NCI-H2081 treated with DMSO at 0.1 percent for 48 hours (cell line): ENCODE data around the gene SMIM11.
"Not testable (repeated sequence)": the region's sequence is repeated elsewhere in the genome, so short reads cannot be mapped to it uniquely, and the experiment has no call there.

ENCODE experiments used
- DNase-seq: peaks from one replicate; lab custom pipeline; 2025; lab: John Stamatoyannopoulos, UW

The SMIM11 gene

DNA sequence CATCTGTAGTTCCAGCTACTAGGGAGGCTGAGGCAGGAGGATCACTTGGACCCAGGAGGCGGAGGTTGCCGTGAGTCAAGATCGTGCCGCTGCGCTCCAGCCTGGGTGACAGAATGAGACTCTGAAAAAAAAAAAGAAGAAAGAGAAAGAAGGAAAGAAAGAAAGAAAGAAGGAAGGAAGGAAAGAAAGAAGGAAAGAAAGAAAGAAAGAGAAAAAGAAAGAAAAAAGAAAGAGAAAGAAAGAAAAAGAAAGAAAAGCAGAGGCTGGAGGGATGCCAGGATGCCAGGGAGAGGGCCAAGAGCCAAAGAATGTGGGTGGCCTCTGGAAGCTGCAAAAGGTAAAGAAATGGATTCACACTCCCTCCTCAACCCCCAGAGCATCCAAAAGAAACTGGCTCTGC lies 19.7 kb upstream of the SMIM11 start:
- no peak for DNase-seq

- no peak for DNase-seq
These were observed 17.4 kb upstream of the SMIM11 start for GRCh38 chr21:34357889-34358288.

DNA sequence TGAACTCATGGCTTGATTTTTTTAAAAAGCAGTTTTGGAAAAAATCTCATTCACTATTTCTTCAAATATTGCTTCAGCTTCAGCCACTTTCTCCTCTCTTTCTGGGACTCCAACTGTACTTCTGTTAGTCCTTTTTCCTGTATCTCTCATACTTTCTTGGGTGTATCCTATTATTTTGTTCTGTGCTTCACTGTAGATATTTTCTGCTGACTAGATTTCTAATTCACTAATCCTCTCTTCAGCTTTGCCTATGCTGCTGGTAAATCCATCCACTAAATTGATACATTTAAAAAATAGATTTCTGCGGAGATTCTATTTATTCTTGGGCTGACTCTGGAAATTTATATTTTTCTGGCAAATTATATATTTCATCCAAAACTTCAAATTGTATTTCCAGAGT lies 16.4 kb upstream of the SMIM11 start:
- DNase-seq, result no peak

GRCh38 chr21:34360488-34361241 lies 14.6 kb upstream of the SMIM11 start:
- no peak for DNase-seq

DNA sequence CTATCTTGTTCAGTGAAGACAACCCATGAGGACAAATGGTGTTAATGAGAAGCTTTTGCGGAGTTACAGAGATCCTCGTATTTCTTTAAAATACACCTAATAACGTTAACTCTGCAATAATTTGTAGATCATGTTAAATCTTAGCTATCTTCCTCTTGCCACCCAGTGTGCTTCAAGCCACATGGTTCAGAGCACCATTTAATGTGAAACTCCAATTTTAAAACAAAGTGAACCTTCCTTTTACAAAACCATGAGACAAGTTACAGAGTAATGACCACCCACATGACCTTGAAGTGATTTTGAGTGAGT lies 13.2 kb upstream of the SMIM11 start:
- DNase-seq, result no peak

- DNase-seq, result no peak
These were observed 12.6 kb upstream of the SMIM11 start for GRCh38 chr21:34362670-34363069.

DNA sequence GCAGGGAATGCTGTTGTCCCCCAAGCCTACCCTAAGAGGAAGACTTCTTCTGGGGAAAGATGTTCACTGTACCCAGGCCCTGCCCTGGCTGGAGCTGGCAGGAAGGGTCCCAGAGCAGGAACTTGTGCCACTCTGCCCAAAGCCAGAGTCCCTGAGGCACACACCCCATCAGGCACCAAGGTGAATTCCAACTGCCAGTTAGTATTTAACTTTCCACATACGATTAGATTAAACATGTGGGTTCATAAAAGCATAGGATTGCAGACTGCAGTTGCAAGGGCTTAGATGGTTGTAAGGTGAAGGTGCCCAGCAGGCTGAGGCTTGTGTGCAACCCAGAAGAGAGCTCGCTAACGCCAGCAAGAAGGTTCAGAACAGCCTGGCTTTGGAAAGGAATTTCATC lies 11.6 kb upstream of the SMIM11 start, which contains the start of gene KCNE2:
Gene KCNE2, plus strand, starts transcription at position 274 of the 400 bp plus-strand sequence. CDS start 6,473 bp downstream, outside the sequence.
- DNase-seq, result no peak

GRCh38 chr21:34364921-34365320 lies 10.4 kb upstream of the SMIM11 start:
- DNase-seq, result no peak

GRCh38 chr21:34365809-34366208 lies 9.5 kb upstream of the SMIM11 start:
- no peak for DNase-seq

- DNase-seq, result peak; percentile 13
These were observed 7.9 kb upstream of the SMIM11 start for GRCh38 chr21:34367320-34367935.

DNA sequence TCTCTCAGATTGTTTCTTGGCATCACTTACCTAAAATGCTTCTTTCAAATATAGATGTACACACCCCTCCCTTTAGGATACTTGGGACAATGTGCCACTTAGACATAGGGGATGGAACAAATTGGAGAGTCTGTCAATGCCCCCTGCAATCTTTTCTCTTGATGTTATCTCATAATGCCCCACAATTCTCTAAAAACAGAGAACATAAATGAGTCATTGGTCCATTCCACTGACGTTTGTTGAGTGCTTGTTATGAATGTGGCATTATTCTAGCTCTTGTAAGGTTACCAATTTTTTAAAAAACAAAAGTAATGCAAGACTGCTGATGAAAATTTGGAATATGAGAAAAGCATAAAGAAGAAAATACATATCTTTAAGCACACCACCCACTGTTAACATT lies 5.6 kb upstream of the SMIM11 start:
- no peak for DNase-seq

DNA sequence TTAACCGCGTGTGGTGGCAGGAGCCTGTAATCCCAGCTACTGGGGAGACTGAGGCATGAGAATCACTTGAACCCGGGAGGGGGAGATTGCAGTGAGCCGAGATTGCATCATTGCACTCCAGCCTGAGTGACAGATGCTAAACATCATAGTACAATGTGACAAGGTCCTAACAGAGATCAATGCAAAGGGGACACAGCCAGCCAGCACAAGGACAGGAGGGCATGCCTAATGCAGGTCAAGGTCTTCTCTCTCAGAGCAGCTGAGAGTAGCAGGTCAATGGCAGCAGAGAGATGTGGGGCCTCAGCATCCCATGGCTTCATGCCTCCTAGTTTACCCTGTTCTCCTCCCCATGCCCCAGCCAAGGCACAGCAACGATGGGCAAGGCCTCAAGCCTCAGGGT lies 3.0 kb upstream of the SMIM11 start:
- no peak for DNase-seq

DNA sequence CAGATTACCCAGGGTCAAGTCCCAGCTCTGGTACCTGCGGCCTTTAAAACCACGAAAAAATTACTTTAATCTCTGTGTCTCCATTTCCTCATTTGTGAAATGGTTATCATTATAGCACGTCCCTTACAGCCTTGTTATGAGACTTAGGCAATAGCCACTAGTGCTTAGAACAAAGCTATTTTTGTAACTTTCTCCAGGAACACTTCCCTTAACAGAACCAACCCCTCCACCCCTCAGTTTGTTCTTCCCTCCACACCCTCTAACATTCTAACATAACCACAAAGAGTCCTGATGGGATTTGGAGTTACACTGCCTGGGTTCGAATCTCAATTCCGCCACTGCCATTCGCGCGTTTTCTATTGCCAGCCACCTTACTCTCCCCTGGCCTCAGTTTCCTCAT lies 845 bp upstream of the SMIM11 start:
- DNase-seq, result not testable (repeated sequence)

- DNase-seq, result not testable (repeated sequence)
These were observed 289 bp downstream of the SMIM11 start for GRCh38 chr21:34375619-34375972.

GRCh38 chr21:34383138-34383537 lies 7.8 kb downstream of the SMIM11 start:
- DNase-seq, result not testable (repeated sequence)

GRCh38 chr21:34383724-34384415 lies 8.6 kb downstream of the SMIM11 start:
- not testable (repeated sequence) for DNase-seq

- not testable (repeated sequence) for DNase-seq
These were observed 25.2 kb downstream of the SMIM11 start for GRCh38 chr21:34400522-34400921.

DNA sequence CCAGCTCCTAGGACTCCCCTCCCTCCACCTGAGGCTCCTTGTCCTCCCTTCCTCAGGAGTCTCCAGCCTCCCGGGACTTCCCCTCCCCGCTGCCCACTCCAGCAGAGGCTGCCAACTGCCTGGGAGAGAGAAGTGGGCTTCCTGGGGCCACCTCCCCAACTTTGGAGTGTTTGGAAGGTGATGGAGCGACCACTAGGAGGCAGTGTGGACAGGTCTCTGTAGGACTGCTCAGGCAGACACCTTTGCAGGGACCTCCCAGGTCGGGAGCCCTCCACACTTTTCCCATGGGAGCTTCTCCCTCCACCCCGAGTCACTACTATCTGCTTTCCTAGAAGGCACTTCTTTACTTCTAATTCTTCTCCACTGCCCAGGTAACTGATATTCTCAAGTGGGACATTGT lies 29.4 kb downstream of the SMIM11 start:
- DNase-seq, result not testable (repeated sequence)

GRCh38 chr21:34405686-34406085 lies 30.4 kb downstream of the SMIM11 start:
- not testable (repeated sequence) for DNase-seq

DNA sequence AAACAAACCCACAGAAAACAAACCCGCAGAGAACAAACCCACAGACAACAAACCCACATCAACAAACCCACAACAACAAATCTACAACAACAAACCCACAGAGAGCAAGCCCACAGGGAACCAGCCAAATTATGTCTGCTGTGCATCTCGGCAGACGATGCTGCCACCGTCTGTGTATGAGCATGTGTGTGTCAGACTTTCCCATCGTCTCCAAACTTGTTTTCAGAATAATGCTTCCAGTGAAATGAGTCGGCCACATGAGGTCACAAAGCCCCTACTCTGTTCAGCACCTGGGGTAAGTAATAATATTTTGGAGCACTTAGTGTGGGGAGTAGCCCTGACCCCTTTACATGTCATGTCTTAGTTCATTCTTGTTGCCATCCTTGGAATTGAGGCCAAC lies 30.8 kb downstream of the SMIM11 start:
- not testable (repeated sequence) for DNase-seq

DNA sequence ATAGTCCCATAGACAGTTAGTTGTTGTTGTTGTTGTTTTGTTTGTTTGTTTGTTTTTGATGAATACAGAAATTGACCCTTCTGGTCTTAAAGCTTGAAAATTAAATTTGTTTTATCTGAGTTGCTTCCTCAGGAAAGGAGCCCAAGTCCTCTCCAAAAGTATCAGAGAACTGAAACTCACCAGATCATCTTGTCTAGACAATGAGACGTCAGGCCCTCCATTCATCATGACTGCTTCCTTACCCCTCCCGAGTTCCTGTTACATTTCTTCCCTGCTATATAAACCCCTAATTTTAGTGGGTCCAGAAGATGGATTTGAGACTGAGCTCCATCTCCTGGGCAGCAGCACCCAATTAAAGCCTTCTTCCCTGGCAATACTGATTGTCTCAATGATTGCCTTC lies 31.4 kb downstream of the SMIM11 start:
- not testable (repeated sequence) for DNase-seq

DNA sequence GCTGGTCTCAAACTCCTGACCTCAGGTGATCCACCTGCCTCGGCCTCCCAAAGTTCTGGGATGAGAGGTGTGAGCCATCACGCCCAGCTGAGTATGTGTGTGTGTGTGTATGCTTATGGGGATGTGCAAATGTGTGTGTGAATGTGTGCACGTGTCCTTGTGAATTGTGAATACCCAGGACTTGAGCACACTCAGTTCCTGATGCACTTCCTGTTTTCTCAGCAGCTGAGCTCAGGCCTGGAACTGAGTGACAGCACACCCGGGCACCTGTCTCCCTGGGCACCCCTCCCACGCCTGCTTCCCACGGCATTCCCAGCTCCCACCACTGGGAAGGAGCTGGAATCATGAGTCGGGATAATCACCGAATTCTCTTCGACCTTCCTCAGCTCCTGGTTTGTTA lies 32.0 kb downstream of the SMIM11 start:
- DNase-seq, result not testable (repeated sequence)

DNA sequence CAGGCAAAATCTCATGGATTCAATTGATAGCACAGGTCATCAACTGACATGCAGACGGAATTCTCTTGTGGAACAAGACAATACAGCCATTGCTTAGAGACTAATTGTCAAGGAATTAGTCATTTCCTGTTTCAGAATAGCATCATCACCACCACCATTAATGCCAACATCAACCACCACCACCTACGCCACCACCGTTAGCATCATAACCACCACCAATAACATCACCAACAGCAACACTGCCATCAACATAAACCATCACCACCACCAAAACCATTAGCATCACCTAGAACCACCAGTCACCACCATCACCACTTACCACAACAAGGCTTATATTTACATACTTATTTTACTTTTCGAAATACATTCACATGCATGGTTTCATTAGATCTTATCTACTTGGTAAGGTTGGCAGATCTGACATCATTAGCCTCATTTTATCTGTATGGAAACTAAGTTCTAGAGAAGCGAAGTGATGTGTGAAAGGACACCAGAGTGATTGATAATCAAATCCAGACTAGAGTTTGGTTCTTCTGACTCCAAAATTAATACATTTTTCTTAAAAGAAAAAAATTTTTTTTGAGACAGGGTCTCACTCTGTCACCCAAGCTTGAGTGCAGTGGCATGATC lies 42.3 kb downstream of the SMIM11 start:
- not testable (repeated sequence) for DNase-seq
